Liver (tissue), 9 donors: ENCODE measurements around the gene SPAG16. TPM values are rescaled to one million over a fixed set of nuclear protein-coding genes. Genes with fewer than 3 reads are reported as not detected.

Experiments
- DNase-seq: peaks from one replicate; pipeline ENCODE4 v3.0.0-alpha.2; 2017; ENCODE audit warnings: low spot score
- H3K27ac ChIP-seq, 2 donors: one replicate each; pipeline ENCODE4 v1.7.0; 2013; ENCODE audit warnings: inconsistent platforms in 2 of 2, low read length in 2 of 2, control low read depth in 1 of 2, low read depth in 1 of 2, mild to moderate bottlenecking in 1 of 2
- H3K27me3 ChIP-seq, 4 donors: one replicate each; pipeline versions ENCODE4 v1.6.1 to v1.7.0; 2013; ENCODE audit warnings: low read length in 3 of 4, inconsistent platforms in 1 of 4, mild to moderate bottlenecking in 1 of 4, moderate library complexity in 1 of 4; ENCODE audit not compliant: control insufficient read depth in 4 of 4, insufficient read depth in 4 of 4
- H3K36me3 ChIP-seq, 4 donors: one replicate each; pipeline versions ENCODE4 v1.6.1 to v1.7.0; 2013; ENCODE audit warnings: low read length in 3 of 4, mild to moderate bottlenecking in 3 of 4, low read depth in 1 of 4, moderate library complexity in 1 of 4; ENCODE audit not compliant: control insufficient read depth in 4 of 4, insufficient read depth in 3 of 4
- H3K4me1 ChIP-seq, 4 donors: one replicate each; pipeline versions ENCODE4 v1.6.1 to v1.7.0; 2013; ENCODE audit warnings: low read length in 3 of 4, mild to moderate bottlenecking in 3 of 4, moderate library complexity in 1 of 4; ENCODE audit not compliant: control insufficient read depth in 4 of 4, insufficient read depth in 4 of 4
- H3K4me3 ChIP-seq, 3 donors: one replicate each; pipeline versions ENCODE4 v1.6.1 to v1.7.0; 2013; ENCODE audit warnings: low read length in 3 of 3, control low read depth in 1 of 3, low read depth in 1 of 3, mild to moderate bottlenecking in 1 of 3
- H3K9ac ChIP-seq, 2 donors: one replicate each; pipeline ENCODE4 v1.7.0; 2013; ENCODE audit warnings: low read length in 2 of 2, mild to moderate bottlenecking in 2 of 2, moderate library complexity in 2 of 2, control low read depth in 1 of 2, low read depth in 1 of 2
- H3K9me3 ChIP-seq, 4 donors: one replicate each; pipeline versions ENCODE4 v1.6.1 to v1.7.0; 2013; ENCODE audit warnings: low read length in 3 of 4; ENCODE audit not compliant: control insufficient read depth in 4 of 4
- EGR1 ChIP-seq, 2 donors: IDR thresholded peaks; 2 replicates each; pipeline ENCODE4 v1.6.1; 2016 to 2018; ENCODE audit warnings: antibody characterized with exemption in 2 of 2, low read depth in 2 of 2
- FOXA1 ChIP-seq: IDR thresholded peaks from 2 replicates; pipeline ENCODE4 v1.6.1; 2016; ENCODE audit warnings: antibody characterized with exemption
- FOXA2 ChIP-seq: IDR thresholded peaks from 2 replicates; pipeline ENCODE4 v1.6.1; 2016; ENCODE audit warnings: antibody characterized with exemption
- GABPA ChIP-seq, 2 donors: IDR thresholded peaks in 1 of 2; conservative IDR thresholded peaks in 1 of 2; 2 replicates each; pipeline ENCODE4 v1.6.1; 2016; ENCODE audit warnings: antibody characterized with exemption in 2 of 2, mild to moderate bottlenecking in 1 of 2, moderate library complexity in 1 of 2
- HNF4A ChIP-seq, 2 donors: conservative IDR thresholded peaks; 2 replicates each; pipeline ENCODE4 v1.6.1; 2016; ENCODE audit warnings: antibody characterized with exemption in 2 of 2, mild to moderate bottlenecking in 2 of 2
- HNF4G ChIP-seq: IDR thresholded peaks from 2 replicates; pipeline ENCODE4 v1.6.1; 2016; ENCODE audit warnings: antibody characterized with exemption
- JUND ChIP-seq, 2 donors: IDR thresholded peaks; 2 replicates each; pipeline ENCODE4 v1.6.1; 2016; ENCODE audit warnings: antibody characterized with exemption in 2 of 2
- NR2F2 ChIP-seq: IDR thresholded peaks from 2 replicates; pipeline ENCODE4 v1.6.1; 2016; ENCODE audit warnings: antibody characterized with exemption
- RAD21 ChIP-seq, 2 donors: IDR thresholded peaks; 2 replicates each; pipeline ENCODE4 v1.6.1; 2016; ENCODE audit warnings: antibody characterized with exemption in 2 of 2, mild to moderate bottlenecking in 2 of 2
- REST ChIP-seq: IDR thresholded peaks from 2 replicates; pipeline ENCODE4 v1.6.1; 2016; ENCODE audit warnings: antibody characterized with exemption, mild to moderate bottlenecking
- RXRA ChIP-seq, 2 donors: IDR thresholded peaks; 2 replicates each; pipeline ENCODE4 v1.6.1; 2017 to 2018; ENCODE audit warnings: antibody characterized with exemption in 2 of 2, mild to moderate bottlenecking in 1 of 2
- SP1 ChIP-seq: IDR thresholded peaks from 2 replicates; pipeline ENCODE4 v1.6.1; 2018; ENCODE audit warnings: antibody characterized with exemption, mild to moderate bottlenecking
- TAF1 ChIP-seq: conservative IDR thresholded peaks from 2 replicates; pipeline ENCODE4 v1.6.1; 2016; ENCODE audit warnings: antibody characterized with exemption, mild to moderate bottlenecking
- YY1 ChIP-seq: IDR thresholded peaks from 2 replicates; pipeline ENCODE4 v1.6.1; 2016; ENCODE audit warnings: antibody characterized with exemption, mild to moderate bottlenecking
- ZBTB33 ChIP-seq: IDR thresholded peaks from 2 replicates; pipeline ENCODE4 v1.6.1; 2016; ENCODE audit warnings: antibody characterized with exemption
- WGBS: extraction: QIAGEN DNeasy Blood & Tissue Kit; methylation state at CpG from one replicate; pipeline ENCODE4 v1.1.7; 2013; 5-methylcytosine and 5-hydroxymethylcytosine counted together
- polyA plus RNA-seq, 2 donors: library from polyadenylated mRNA; stranded (reverse) in 1 of 2; unstranded in 1 of 2; fragments of 200-250 nt in 1 of 2; fragments of >200 nt in 1 of 2; fragmentation: Nextera tagmentation in 1 of 2; extraction: Ambion mirVana in 1 of 2; gene quantifications; one replicate each; pipeline versions ENCODE4 v1.2.1 to v1.2.3, GENCODE V29; 2013 to 2015
- total RNA-seq, 2 donors: library from RNA; depleted of rRNA; stranded (reverse); fragments of >200 nt; gene quantifications; one replicate each; pipeline ENCODE4 v1.2.3, GENCODE V29; 2014
- TF ChIP-seq, protein P1 (sequence below): IDR thresholded peaks from 2 replicates; pipeline ENCODE4 v1.6.1; 2016; ENCODE audit warnings: antibody characterized with exemption
- TF ChIP-seq, protein P2 (sequence below): IDR thresholded peaks from 2 replicates; pipeline ENCODE4 v1.6.1; 2016; ENCODE audit warnings: antibody characterized with exemption
- TF ChIP-seq, protein P3 (sequence below): fragments of 150-350 bp; IDR thresholded peaks from 2 replicates; pipeline ENCODE4 v1.5.1; 2017; ENCODE audit warnings: improper control_type of control experiment, low read depth, low read length; ENCODE audit not compliant: missing input control
- donor health status: healthy.
- donor health status: healthy.
- donor health status: healthy.
- donor health status: healthy.
- donor health status: healthy.

Gene SPAG16
- total and polyA plus RNA-seq, 4 donors, result 6.4 to 12.7 (median 11.4) TPM

DNA sequence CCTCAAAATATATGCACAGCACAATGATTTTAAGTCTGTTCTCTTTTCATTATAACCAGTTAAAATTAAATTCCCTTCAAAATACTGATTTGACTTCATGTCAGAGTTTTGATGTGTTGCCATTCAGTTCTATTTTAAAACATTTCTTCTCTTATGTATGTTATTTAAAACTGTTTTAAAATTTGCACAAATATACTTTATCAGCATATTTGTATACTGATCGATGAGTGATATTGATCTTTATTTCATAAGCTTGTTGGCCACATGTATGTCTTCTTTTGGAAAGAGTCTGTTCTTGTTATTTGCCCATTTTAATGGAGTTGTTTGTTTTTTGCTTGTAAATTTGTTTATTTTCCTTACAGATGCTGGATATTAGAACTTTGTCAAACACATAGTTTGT, 630.2 kb downstream of the SPAG16 start (continued):
- TF ChIP-seq REST (no peak), SP1 (no peak)

- Histone ChIP-seq H3K4me3 (no peak overlapping the region), H3K4me1 (no peaks in the 10 kb centered on the region), H3K27ac (no peak overlapping the region), H3K9me3 (peaks cover 3 to 14% (median 9%) of the 10 kb centered on the region in 4 donors), H3K36me3 (no peaks in the 10 kb centered on the region), H3K9ac (no peak overlapping the region), H3K27me3 (peaks cover 0 to 5% (median 0%) of the 10 kb centered on the region in 4 donors)
- WGBS, result 58% methylated on average over 3 of the region's 3 CpGs
- TF ChIP-seq, protein P1, sequence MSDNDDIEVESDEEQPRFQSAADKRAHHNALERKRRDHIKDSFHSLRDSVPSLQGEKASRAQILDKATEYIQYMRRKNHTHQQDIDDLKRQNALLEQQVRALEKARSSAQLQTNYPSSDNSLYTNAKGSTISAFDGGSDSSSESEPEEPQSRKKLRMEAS, result no peak
- no peak for TF ChIP-seq RAD21 (IDR thresholded peaks at IDR 0.05)
- no peak for TF ChIP-seq GABPA (IDR thresholded peaks at IDR 0.05 in 1 of 2, conservative IDR thresholded peaks at IDR 0.05 in 1 of 2)
- TF ChIP-seq HNF4G, result no peak
- TF ChIP-seq EGR1 (IDR thresholded peaks at IDR 0.05; ENCODE audit: low read depth in 2 of 2), result no peak
- TF ChIP-seq TAF1, result no peak
- no peak for TF ChIP-seq HNF4A (conservative IDR thresholded peaks at IDR 0.05)
- TF ChIP-seq FOXA1, result no peak
- TF ChIP-seq REST, result no peak
- TF ChIP-seq ZBTB33, result no peak
- TF ChIP-seq JUND (IDR thresholded peaks at IDR 0.05), result no peak
- TF ChIP-seq NR2F2, result no peak
- TF ChIP-seq, protein P2, sequence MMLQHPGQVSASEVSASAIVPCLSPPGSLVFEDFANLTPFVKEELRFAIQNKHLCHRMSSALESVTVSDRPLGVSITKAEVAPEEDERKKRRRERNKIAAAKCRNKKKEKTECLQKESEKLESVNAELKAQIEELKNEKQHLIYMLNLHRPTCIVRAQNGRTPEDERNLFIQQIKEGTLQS, result no peak
- TF ChIP-seq, protein P3, sequence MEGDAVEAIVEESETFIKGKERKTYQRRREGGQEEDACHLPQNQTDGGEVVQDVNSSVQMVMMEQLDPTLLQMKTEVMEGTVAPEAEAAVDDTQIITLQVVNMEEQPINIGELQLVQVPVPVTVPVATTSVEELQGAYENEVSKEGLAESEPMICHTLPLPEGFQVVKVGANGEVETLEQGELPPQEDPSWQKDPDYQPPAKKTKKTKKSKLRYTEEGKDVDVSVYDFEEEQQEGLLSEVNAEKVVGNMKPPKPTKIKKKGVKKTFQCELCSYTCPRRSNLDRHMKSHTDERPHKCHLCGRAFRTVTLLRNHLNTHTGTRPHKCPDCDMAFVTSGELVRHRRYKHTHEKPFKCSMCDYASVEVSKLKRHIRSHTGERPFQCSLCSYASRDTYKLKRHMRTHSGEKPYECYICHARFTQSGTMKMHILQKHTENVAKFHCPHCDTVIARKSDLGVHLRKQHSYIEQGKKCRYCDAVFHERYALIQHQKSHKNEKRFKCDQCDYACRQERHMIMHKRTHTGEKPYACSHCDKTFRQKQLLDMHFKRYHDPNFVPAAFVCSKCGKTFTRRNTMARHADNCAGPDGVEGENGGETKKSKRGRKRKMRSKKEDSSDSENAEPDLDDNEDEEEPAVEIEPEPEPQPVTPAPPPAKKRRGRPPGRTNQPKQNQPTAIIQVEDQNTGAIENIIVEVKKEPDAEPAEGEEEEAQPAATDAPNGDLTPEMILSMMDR, result no peak
- TF ChIP-seq FOXA2, result no peak
- no peak for TF ChIP-seq RXRA (IDR thresholded peaks at IDR 0.05)
- TF ChIP-seq YY1, result no peak
- TF ChIP-seq SP1, result no peak
- DNase-seq, result no peak
These were observed 635.8 kb downstream of the SPAG16 start for GRCh38 chr2:213920014-213920413.
